Measurements from ENCODE around the gene UTP15. TPM values are rescaled to one million over a fixed set of nuclear protein-coding genes. Genes with fewer than 3 reads are reported as not detected.

Gene UTP15
- total and polyA plus RNA-seq, 8 donors, result 1.9 to 8.2 (median 5.3) TPM

GRCh38 chr5:73623901-73624404, 58.4 kb downstream of the UTP15 start:
- Histone ChIP-seq H3K4me1 (peaks cover 15 to 27% (median 25%) of the 10 kb centered on the region in 3 donors), H3K27me3 (no peaks in the 10 kb centered on the region), H3K4me3 (no peak overlapping the region), H3K36me3 (no peaks in the 10 kb centered on the region), H3K27ac (peak overlapping the region in 3 of 4 donors; percentile 81 to 91 (median 89)), H3K9me3 (no peaks in the 10 kb centered on the region)
- peak in 4 of 6 donors; percentile 36 to 67 (median 50) for DNase-seq
- intact Hi-C loops (cut with DNase I), result loop anchor here in 1 of 3 donors (10.0 kb wide), 1 partner anchor 51 kb away; no protein-coding TSS in a partner anchor
- 7 to 11% methylated on average over 2 of the region's 2 CpGs for WGBS, 2 donors
- no peak for TF ChIP-seq CTCF (IDR thresholded peaks at IDR 0.05)
- ATAC-seq, result peak; percentile 36 to 67 (median 57)
- FAIRE-seq, result no peak

GRCh38 chr5:73624888-73625287, 59.3 kb downstream of the UTP15 start:
- Histone ChIP-seq H3K27ac (peak overlapping the region; percentile 77 to 91 (median 85)), H3K27me3 (no peaks in the 10 kb centered on the region), H3K4me1 (peaks cover 15 to 29% (median 28%) of the 10 kb centered on the region in 3 donors), H3K36me3 (no peaks in the 10 kb centered on the region), H3K9me3 (no peaks in the 10 kb centered on the region), H3K4me3 (no peak overlapping the region)
- no peak for TF ChIP-seq CTCF (IDR thresholded peaks at IDR 0.05)
- WGBS, 2 donors, result 61 to 67% methylated on average over 6 of the region's 6 CpGs
- intact Hi-C loops (cut with DNase I), result loop anchor here in 1 of 3 donors (10.0 kb wide), 1 partner anchor 50 kb away; no protein-coding TSS in a partner anchor
- ATAC-seq (no peak), DNase-seq (no peak), FAIRE-seq (no peak)

- WGBS, 2 donors, result 2% methylated on average over 33 of the region's 33 CpGs
- no peak for DNase-seq
- Histone ChIP-seq H3K9me3 (no peaks in the 10 kb centered on the region), H3K27me3 (no peaks in the 10 kb centered on the region), H3K4me1 (peaks cover 15 to 34% (median 33%) of the 10 kb centered on the region in 3 donors), H3K36me3 (no peaks in the 10 kb centered on the region), H3K4me3 (peak overlapping the region; percentile 11 to 83 (median 57)), H3K27ac (peak overlapping the region; percentile 77 to 91 (median 85))
- TF ChIP-seq CTCF (IDR thresholded peaks at IDR 0.05), result no peak
- no peak for FAIRE-seq
- ATAC-seq, result peak; percentile 17 to 46 (median 30)
- intact Hi-C loops (cut with DNase I), result loop anchor here in 1 of 3 donors (10.0 kb wide), 1 partner anchor 49 kb away; no protein-coding TSS in a partner anchor
Observed at GRCh38 chr5:73625372-73625943, 59.9 kb downstream of the UTP15 start.

GRCh38 chr5:73625944-73626811, 60.6 kb downstream of the UTP15 start, which contains the start of gene ARHGEF28:
ARHGEF28 (plus strand) TSS chr5:73626196; CDS start chr5:73684852, 58,656 bp downstream.
- peak within 1 kb of the TSS; percentile 35 to 83 (median 57) for H3K4me3 ChIP-seq
- ATAC-seq, result peak; percentile 78 to 88 (median 85)
- peaks cover 15 to 41% (median 40%) of the 10 kb centered on the region in 3 donors for H3K4me1 ChIP-seq
- intact Hi-C loops (cut with DNase I), result loop anchor here in 1 of 3 donors (10.0 kb wide), 1 partner anchor 49 kb away; no protein-coding TSS in a partner anchor
- 1% methylated on average over 65 to 92 of the region's 92 CpGs for WGBS, 2 donors
- DNase-seq, result peak; percentile 83 to 90 (median 88)
- FAIRE-seq, result no peak
- H3K9me3 ChIP-seq, result no peaks in the 10 kb centered on the region
- H3K36me3 ChIP-seq, result no peaks in the 10 kb centered on the region
- H3K27ac ChIP-seq, result peak within 1 kb of the TSS; percentile 77 to 91 (median 85)
- H3K27me3 ChIP-seq, result no peaks in the 10 kb centered on the region
- TF ChIP-seq CTCF (IDR thresholded peaks at IDR 0.05), result no peak

Data from pancreas (tissue), 10 donors.